ENCODE data around the gene MEIS3.
"Not testable (repeated sequence)": the region's sequence is repeated elsewhere in the genome, so short reads cannot be mapped to it uniquely, and the experiment has no call there.

Gene MEIS3

GRCh38 chr19:47389150-47389556 is 30.2 kb downstream of the MEIS3 start:
- Histone ChIP-seq H3K27ac (ENCODE audit: extremely low read depth, low read depth, low read length) (no peak overlapping the region), H3K4me1 (ENCODE audit: control insufficient read depth, insufficient read depth, low read length) (no peaks in the 10 kb centered on the region), H3K9me3 (ENCODE audit: control insufficient read depth, insufficient read depth, low read depth, low read length) (no peaks in the 10 kb centered on the region), H3K4me3 (ENCODE audit: low read depth, low read length) (no peak overlapping the region), H3K36me3 (ENCODE audit: control insufficient read depth in 2 of 2, insufficient read depth in 1 of 2, low read length in 2 of 2) (no peaks in the 10 kb centered on the region; a peak in 1 of 3 replicates)
- ChIA-PET POLR2A (no interaction called here), CTCF (interaction anchor here (0.7 to 4.2 kb wide), 8 partner anchors 19 to 1604 kb away, joined by 3 to 33 read pairs (median 5); partner anchors contain the start of genes DHX34 and RUVBL2)
- TF ChIP-seq ZBTB1 (tag by site-specific recombination; IDR thresholded peaks at IDR 0.05) = no peak
- TF ChIP-seq ZNF510 (tag by site-specific recombination; IDR thresholded peaks at IDR 0.05; ENCODE audit: insufficient replicate concordance) = no peak
- TF ChIP-seq, protein P1, sequence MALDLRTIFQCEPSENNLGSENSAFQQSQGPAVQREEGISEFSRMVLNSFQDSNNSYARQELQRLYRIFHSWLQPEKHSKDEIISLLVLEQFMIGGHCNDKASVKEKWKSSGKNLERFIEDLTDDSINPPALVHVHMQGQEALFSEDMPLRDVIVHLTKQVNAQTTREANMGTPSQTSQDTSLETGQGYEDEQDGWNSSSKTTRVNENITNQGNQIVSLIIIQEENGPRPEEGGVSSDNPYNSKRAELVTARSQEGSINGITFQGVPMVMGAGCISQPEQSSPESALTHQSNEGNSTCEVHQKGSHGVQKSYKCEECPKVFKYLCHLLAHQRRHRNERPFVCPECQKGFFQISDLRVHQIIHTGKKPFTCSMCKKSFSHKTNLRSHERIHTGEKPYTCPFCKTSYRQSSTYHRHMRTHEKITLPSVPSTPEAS (tag by site-specific recombination; IDR thresholded peaks at IDR 0.05) = no peak
- TF ChIP-seq ZNF629 (tag by site-specific recombination; IDR thresholded peaks at IDR 0.05) = no peak
- TF ChIP-seq ZNF19 (tag by site-specific recombination; IDR thresholded peaks at IDR 0.05; ENCODE audit: low read depth) = no peak
- no peak for TF ChIP-seq ZNF133 (tag by site-specific recombination; IDR thresholded peaks at IDR 0.05)
- TF ChIP-seq ZNF624 (tag by site-specific recombination; IDR thresholded peaks at IDR 0.05) = no peak
- no peak for TF ChIP-seq SALL2 (tag by site-specific recombination; IDR thresholded peaks at IDR 0.05; ENCODE audit: borderline replicate concordance)
- no peak for TF ChIP-seq SCRT1 (tag by site-specific recombination; IDR thresholded peaks at IDR 0.05; ENCODE audit: borderline replicate concordance)
- TF ChIP-seq ZNF366 (tag by site-specific recombination; conservative IDR thresholded peaks at IDR 0.05) = no peak
- no peak for TF ChIP-seq ZNF23 (tag by site-specific recombination; IDR thresholded peaks at IDR 0.05; ENCODE audit: borderline replicate concordance)
- TF ChIP-seq ZNF621 (tag by site-specific recombination; IDR thresholded peaks at IDR 0.05) = no peak
- TF ChIP-seq, protein P2, sequence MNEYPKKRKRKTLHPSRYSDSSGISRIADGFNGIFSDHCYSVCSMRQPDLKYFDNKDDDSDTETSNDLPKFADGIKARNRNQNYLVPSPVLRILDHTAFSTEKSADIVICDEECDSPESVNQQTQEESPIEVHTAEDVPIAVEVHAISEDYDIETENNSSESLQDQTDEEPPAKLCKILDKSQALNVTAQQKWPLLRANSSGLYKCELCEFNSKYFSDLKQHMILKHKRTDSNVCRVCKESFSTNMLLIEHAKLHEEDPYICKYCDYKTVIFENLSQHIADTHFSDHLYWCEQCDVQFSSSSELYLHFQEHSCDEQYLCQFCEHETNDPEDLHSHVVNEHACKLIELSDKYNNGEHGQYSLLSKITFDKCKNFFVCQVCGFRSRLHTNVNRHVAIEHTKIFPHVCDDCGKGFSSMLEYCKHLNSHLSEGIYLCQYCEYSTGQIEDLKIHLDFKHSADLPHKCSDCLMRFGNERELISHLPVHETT (tag by site-specific recombination; IDR thresholded peaks at IDR 0.05) = no peak
- no peak for TF ChIP-seq ZNF488 (tag by site-specific recombination; IDR thresholded peaks at IDR 0.05)
- no peak for TF ChIP-seq KLF8 (tag by site-specific recombination; IDR thresholded peaks at IDR 0.05)
- TF ChIP-seq ZNF394 (tag by site-specific recombination; IDR thresholded peaks at IDR 0.05; ENCODE audit: borderline replicate concordance) = no peak
- no peak for TF ChIP-seq ZFP37 (tag by site-specific recombination; IDR thresholded peaks at IDR 0.05)
- no peak for TF ChIP-seq ZNF292 (tag by site-specific recombination; IDR thresholded peaks at IDR 0.05; ENCODE audit: borderline replicate concordance, low read depth)
- TF ChIP-seq ZNF560 (tag by site-specific recombination; IDR thresholded peaks at IDR 0.05; ENCODE audit: borderline replicate concordance) = no peak
- TF ChIP-seq ZNF843 (tag by site-specific recombination; IDR thresholded peaks at IDR 0.05) = no peak

DNA sequence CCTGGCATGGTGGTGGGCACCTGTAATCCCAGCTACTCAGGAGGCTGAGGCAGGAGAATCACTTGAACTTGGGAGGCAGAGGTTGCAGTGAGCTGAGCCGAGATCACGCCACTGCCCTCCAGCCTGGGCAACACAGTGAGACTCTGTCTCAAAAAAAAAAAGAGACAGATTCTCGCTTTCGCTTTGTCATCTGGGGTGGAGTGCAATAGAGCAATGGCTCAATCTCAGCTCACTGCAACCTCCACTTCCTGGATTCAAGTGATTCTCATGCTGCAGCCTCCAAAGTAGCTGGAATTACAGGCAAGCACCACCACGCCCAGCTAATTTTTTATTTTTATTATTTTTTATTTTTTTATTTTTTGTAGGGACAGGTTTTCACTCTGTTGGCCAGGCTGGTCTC is 30.6 kb downstream of the MEIS3 start:
- H3K9me3 ChIP-seq (ENCODE audit: control insufficient read depth, insufficient read depth, low read depth, low read length); H3K36me3 ChIP-seq (ENCODE audit: control insufficient read depth in 2 of 2, insufficient read depth in 1 of 2, low read length in 2 of 2); POLR2A ChIA-PET; H3K4me1 ChIP-seq (ENCODE audit: control insufficient read depth, insufficient read depth, low read length); H3K4me3 ChIP-seq (ENCODE audit: low read depth, low read length); H3K27ac ChIP-seq (ENCODE audit: extremely low read depth, low read depth, low read length): not testable (repeated sequence)
- CTCF ChIA-PET = interaction anchor here (0.8 to 4.2 kb wide), 5 partner anchors 40 to 610 kb away, joined by 4 to 33 read pairs (median 5); partner anchors contain the start of gene DHX34

DNA sequence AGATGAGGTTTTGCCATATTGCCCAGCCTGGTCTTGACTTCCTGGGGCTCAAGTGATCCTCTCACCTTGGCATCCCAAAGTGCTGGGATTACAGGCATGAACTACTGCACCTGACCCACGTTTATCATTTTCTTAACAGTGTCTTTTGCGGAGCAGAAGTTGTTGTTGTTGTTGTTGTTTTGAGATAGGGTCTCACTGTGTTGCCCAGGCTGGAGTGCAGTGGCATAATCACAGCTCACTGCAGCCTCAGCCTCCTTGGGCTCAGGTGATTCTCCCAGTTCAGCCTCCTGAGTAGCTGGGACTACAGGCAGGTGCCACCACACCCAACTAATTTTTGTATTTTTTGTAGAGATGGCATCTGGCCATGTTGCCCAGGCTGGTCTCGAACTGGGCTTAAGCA is 31.7 kb downstream of the MEIS3 start:
- H3K4me1 ChIP-seq (ENCODE audit: control insufficient read depth, insufficient read depth, low read length); H3K9me3 ChIP-seq (ENCODE audit: control insufficient read depth, insufficient read depth, low read depth, low read length); H3K36me3 ChIP-seq (ENCODE audit: control insufficient read depth in 2 of 2, insufficient read depth in 1 of 2, low read length in 2 of 2); POLR2A ChIA-PET; H3K4me3 ChIP-seq (ENCODE audit: low read depth, low read length); H3K27ac ChIP-seq (ENCODE audit: extremely low read depth, low read depth, low read length): not testable (repeated sequence)
- CTCF ChIA-PET = interaction anchor here (1.4 kb wide), 1 partner anchor 39 kb away, joined by 3 read pairs; the partner anchor contains the start of gene DHX34
- peak; percentile 81; the same call in 1 of the 2 replicates for TF ChIP-seq ZNF121 (tag by site-specific recombination; IDR thresholded peaks at IDR 0.05)

- H3K27ac ChIP-seq (ENCODE audit: extremely low read depth, low read depth, low read length); H3K9me3 ChIP-seq (ENCODE audit: control insufficient read depth, insufficient read depth, low read depth, low read length); H3K4me3 ChIP-seq (ENCODE audit: low read depth, low read length); H3K36me3 ChIP-seq (ENCODE audit: control insufficient read depth in 2 of 2, insufficient read depth in 1 of 2, low read length in 2 of 2); H3K4me1 ChIP-seq (ENCODE audit: control insufficient read depth, insufficient read depth, low read length): not testable (repeated sequence)
- POLR2A ChIA-PET = interaction anchor here (0.7 kb wide), 2 partner anchors 36 to 98 kb away, joined by 3 to 4 read pairs; partner anchors contain the start of gene KPTN
- CTCF ChIA-PET = interaction anchor here (0.7 to 1.4 kb wide), 2 partner anchors 38 to 81 kb away, joined by 3 to 4 read pairs; partner anchors contain the start of gene DHX34
Observed at GRCh38 chr19:47386582-47386981, 32.7 kb downstream of the MEIS3 start.

All from HEK293 (cell line).